Hippocampal formation (tissue), 2 donors: Measurements from ENCODE around the gene IL10.
"Not testable (repeated sequence)": the region's sequence is repeated elsewhere in the genome, so short reads cannot be mapped to it uniquely, and the experiment has no call there.

ENCODE experiments used
- DNase-seq, 2 donors: peaks; one replicate each; lab custom pipeline; 2025; lab: John Stamatoyannopoulos, UW

IL10 gene

DNA sequence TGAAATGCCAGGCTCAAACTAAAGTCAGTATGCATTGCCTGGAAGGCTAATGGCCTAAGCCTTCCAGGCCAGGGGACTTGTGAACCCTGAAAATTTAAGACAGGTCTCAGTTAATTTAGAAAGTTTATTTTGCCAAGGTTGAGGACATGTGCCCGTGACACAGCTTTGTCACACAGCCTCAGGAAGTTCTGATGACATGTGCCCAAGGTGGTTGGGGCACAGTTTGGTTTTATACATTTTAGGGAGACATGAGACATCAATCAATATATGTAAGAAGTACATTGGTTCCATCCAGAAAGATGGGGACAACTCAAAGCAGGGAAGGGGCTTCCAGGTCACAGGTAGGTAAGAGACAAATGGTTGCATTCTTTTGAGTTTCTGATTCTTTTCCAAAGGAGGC lies 6.5 kb downstream of the IL10 start:
- DNase-seq = not testable (repeated sequence)

DNA sequence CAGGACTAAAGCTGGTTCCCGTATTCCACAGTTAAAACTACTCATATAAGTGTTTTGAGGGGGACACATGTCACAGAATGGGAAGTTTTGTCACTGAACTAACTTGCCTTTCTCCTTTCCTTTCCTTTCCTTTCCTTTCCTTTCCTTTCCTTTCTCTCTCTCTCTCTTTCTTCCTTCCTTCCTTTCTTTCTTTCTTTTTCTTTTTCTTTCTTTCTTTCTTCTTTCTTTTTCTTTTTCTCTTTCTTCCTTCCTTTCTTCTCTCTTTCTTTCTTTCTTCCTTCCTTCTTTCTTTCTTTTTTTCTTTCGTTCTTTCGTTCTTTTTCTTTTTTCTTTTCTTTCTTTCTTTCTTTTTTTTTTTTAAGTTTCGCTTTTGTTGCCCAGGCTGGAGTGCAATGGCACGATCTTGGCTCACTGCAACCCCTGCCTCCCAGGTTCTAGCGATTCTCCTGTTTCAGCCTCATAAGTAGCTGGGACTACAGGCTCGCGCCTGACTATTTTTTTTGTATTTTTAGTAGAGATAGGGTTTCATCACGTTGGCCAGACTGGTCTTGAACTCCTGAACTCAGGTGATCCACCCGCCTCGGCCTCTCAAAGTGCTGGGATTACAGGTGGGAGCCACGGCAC lies 9.4 kb downstream of the IL10 start:
- not testable (repeated sequence) for DNase-seq

GRCh38 chr1:206761159-206761768 lies 11.0 kb downstream of the IL10 start:
- no peak for DNase-seq

- DNase-seq = no peak
Observed at GRCh38 chr1:206760590-206760989, 11.7 kb downstream of the IL10 start.

DNA sequence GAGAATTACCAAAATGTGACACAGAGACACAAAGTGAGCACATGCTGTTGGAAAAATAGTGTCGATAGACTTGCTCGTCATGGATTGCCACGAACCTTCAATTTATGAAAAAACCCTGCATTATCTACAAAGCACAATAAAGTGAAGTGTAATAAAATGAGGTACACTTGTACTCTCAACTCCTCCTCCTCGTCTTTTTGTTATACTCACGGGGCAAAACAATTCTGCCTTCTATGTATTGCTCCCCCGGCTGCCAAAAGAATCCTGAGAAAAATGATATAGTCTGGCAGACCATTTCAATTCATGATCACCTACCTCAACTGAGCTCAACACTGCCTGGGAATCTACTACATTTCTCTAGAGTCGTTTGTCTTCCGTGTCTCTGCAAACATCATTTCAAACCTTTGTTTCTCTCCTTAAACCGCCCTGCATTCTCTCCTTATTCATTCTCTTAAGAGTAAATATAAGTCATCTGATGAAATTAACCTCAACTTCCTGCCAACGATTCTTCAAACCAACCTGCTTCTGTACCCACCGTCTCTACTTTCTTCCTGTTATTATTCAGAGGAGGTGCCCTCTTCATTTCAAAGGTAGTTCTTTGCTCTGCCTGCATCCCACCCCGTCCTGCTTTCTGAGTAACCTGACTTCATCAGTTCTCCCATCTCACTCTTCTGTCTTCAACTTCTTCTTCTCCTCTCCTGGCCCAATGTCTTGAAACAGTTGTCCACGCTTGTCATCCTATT lies 14.6 kb downstream of the IL10 start:
- no peak for DNase-seq

GRCh38 chr1:206754011-206754410 lies 18.3 kb downstream of the IL10 start:
- no peak for DNase-seq

DNA sequence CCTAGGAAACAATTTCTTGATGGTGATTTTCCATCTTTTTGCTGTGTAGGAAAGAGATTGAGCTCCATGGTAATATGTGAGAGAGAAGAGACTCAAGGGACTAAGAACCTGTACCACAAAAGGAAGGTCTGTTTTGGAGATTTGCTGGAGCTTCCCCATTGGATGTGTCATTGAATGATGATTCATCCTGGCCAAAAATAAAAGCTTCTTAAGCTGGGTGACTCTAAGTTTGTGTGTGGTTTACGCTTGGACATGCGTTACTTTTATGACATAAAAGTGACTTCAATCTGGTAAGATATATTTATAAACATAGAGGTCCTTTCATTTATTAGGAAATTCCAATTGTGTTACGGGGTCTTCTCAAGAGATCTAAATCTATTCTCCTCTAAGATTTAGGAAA lies 19.2 kb downstream of the IL10 start:
- DNase-seq = no peak

DNA sequence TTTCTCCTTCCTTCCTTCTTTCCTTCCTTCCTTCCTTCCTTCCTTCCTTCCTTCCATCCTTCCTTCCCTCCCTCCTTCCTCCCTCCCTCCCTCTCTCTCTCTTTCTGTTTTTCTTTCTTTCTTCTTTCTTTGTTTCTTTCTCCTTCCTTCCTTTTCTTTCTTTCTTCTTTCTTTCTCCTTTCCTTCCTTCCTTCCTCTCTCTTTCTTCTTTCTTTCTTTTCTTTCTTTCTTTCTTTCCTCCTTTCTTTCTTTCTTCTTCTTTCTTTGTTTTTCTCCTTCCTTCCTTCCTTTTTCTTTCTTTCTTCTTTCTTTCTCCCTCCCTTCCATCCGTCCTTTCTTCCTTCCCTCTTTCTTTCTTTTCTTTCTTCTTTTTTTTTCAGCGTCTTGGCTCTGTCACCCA lies 19.8 kb downstream of the IL10 start:
- no peak for DNase-seq

- no peak for DNase-seq
Observed at GRCh38 chr1:206751891-206752290, 20.4 kb downstream of the IL10 start.

- no peak for DNase-seq
Observed at GRCh38 chr1:206748348-206749030, 23.8 kb downstream of the IL10 start.

DNA sequence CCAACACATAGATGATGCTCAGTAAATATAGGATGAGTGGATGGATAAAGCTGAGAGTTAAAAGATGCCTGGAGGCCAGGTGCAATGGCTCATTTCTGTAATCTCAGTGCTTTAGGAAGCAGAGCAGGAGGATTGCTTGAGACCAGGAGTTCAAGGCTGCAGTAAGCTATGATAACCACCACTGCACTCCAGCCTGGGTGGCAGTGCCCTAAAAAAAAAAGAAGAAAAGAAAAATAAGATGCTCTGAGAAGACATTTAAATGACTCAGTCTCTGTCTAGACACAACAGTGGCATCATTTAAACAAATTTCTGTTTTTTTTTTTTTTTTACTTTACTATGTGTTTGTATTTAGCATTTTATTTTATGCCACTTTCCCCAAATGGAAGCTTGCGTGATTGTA lies 27.0 kb downstream of the IL10 start:
- DNase-seq = no peak

DNA sequence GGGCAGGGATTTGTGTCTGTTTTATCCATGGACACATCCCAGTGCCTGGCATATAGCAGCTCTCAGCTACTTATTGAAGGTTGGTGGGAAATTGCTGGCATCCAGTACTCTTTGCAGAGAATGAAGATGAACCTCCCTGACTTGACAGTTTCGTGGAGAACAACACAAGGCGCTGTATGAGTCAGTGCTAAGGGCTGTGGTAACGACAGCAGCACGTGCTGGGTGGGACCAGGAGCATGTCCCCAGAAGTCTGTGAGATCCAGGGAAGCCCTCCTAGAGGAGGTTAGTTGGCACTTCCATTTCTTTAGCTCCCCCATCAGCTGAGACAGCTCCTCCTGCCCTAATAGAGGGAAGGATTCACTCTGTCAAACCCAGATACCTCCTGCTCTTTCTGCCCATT lies 27.6 kb downstream of the IL10 start:
- no peak for DNase-seq

DNA sequence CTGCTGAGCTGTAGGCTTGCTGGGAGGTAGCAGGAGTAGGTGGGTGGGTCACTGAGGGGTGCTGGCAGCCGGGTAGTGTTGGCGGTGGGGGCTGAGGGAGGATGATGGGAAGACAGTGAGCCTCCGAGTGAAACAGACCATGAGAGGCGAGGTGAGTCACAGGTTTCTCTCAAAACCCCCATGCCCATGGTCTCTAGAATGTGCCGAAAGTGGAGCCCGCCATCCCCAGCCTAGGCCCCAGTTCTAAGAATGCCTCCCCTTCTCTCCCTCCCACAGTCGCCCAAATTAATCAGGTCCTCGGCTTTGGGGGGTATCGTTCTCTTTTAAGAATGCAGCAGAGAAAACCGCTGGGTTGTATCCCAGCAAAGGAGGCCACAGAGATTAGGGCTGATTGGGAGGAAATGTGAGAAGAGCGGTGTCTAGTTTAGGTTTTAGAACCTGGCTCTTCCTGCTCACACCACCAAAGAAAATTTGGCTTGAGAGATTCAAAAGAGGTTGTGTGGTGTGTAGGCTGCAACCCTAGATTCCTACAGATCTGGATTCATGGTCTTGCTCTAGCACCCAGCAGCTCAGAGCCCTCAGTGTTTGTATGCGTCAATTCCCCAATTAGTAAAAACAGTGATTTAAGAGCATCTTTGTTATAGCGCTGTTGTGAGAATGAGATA lies 29.4 kb downstream of the IL10 start:
- no peak for DNase-seq

DNA sequence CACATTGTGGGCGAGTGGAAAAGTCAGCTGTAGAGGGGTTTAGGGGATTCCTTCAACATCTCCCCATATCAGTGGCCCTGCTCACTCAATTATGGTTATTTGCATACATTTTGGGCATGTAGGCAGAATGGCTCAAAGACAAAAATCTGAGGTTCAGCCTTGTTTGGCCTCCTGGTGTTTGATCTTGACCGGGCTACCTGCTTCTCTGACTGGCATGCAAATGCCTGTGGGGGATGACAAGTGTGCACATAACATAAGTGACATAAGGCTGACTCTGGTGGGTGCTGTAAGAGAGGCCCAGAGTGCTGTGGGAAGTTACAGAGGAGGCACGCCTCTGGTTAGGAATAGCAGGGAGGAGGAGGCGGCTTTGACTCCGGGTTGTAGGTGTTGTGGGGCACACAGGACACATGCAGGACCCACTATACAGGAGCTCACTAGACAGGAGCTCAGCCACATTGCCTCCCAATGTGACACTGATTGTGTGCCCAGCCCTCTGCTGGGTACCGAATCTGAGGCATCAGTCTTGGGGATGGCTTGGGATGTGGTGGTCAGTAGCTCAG lies 31.1 kb downstream of the IL10 start:
- DNase-seq = no peak

DNA sequence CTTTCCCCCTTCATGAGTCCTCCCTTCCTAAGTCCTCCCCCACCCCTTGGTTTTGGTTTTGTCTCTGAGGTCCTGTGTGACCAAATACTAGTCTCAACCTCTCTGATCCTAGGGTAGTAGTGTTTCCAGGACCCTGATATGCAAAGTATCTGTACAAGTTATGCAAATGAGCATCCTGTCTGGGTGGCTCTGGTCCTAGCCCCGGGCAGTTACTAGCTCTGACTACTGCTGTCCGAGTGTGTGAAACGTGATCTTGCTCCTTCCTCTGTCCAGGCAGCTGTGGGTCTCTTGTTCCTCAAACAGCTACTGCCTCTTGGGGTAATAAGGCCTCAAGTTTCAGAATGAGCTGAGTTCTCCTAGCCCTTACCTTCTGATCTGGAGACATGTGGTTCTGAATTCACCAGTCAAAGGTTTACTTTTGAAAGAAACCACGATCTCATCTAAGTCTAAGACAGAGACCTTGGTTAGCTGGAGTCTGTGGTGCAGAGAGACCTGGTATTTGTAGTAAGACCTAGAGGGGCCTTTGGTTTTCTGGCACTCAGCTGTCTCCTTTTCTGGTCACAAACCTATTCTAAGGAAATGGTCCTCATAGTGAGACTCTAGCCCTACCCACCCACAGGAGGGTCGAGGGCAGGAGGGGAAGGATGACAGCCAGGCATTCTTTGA lies 32.8 kb downstream of the IL10 start:
- DNase-seq = no peak

- no peak for DNase-seq
Observed at GRCh38 chr1:206738370-206739366, 33.6 kb downstream of the IL10 start.

DNA sequence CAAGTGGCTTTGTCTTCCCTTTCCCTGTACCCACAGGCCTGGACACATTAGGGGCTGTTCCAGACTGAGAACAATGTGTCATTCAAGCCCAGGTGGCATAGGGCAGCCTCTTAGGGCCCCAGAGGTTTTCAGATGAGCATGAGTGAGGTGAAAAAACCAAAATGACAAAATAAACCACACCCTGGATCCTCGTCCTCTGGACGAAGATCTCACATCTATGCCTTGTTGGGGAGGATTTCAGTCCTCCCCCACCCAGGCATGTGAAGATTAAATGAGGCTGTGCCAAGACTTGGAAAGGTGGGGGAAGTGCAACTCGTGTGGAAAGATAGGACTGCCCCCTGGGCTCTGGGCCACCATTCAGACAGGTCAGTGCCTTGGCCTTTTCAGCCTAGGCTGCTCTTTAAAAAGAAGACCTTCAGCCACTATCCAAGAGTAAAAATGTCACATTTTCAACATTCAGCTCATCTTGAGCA lies 34.5 kb downstream of the IL10 start:
- DNase-seq = no peak

GRCh38 chr1:206736878-206737728 lies 35.2 kb downstream of the IL10 start:
- DNase-seq = no peak

- no peak for DNase-seq
Observed at GRCh38 chr1:206735553-206736031, 36.7 kb downstream of the IL10 start.
